ENCODE results near the gene RPLP2.
A peak's percentile ranks its signal among the peaks of the same experiment; 100 is the strongest.

The RPLP2 gene

GRCh38 chr11:847876-848275 is 38.1 kb downstream of the RPLP2 start:
- DNase-seq (ENCODE audit: low read depth, low spot score): no peak
- Histone ChIP-seq H3K27me3 (ENCODE audit: insufficient read depth, insufficient read length) (no peaks in the 10 kb centered on the region), H3K4me1 (ENCODE audit: insufficient read depth, insufficient read length) (peaks cover 48% of the 10 kb centered on the region), H3K4me3 (ENCODE audit: insufficient read length, low read depth) (no peak overlapping the region), H3K9ac (ENCODE audit: insufficient read length, low read depth) (no peak overlapping the region), H3K36me3 (ENCODE audit: insufficient read depth, insufficient read length, low read length) (peaks cover 16% of the 10 kb centered on the region), H3K9me3 (ENCODE audit: insufficient read depth, low read length) (no peaks in the 10 kb centered on the region)
- TF ChIP-seq YY1 (IDR thresholded peaks at IDR 0.05; ENCODE audit: insufficient read depth, insufficient read length) (no peak), ZNF274 (IDR thresholded peaks at IDR 0.05; ENCODE audit: low read depth, low read length) (no peak), SUZ12 (IDR thresholded peaks at IDR 0.05; ENCODE audit: extremely low read depth, insufficient read depth, insufficient read length) (no peak)

GRCh38 chr11:848380-848931 is 38.7 kb downstream of the RPLP2 start:
- no peak for DNase-seq (ENCODE audit: low read depth, low spot score)
- Histone ChIP-seq H3K9me3 (ENCODE audit: insufficient read depth, low read length) (no peaks in the 10 kb centered on the region), H3K36me3 (ENCODE audit: insufficient read depth, insufficient read length, low read length) (peaks cover 16% of the 10 kb centered on the region), H3K4me1 (ENCODE audit: insufficient read depth, insufficient read length) (peaks cover 51% of the 10 kb centered on the region), H3K4me3 (ENCODE audit: insufficient read length, low read depth) (no peak overlapping the region), H3K9ac (ENCODE audit: insufficient read length, low read depth) (peak overlapping the region; percentile 14), H3K27me3 (ENCODE audit: insufficient read depth, insufficient read length) (no peaks in the 10 kb centered on the region)
- TF ChIP-seq SUZ12 (IDR thresholded peaks at IDR 0.05; ENCODE audit: extremely low read depth, insufficient read depth, insufficient read length): no peak
- TF ChIP-seq ZNF274 (IDR thresholded peaks at IDR 0.05; ENCODE audit: low read depth, low read length): no peak
- no peak for TF ChIP-seq YY1 (IDR thresholded peaks at IDR 0.05; ENCODE audit: insufficient read depth, insufficient read length)

- no peaks in the 10 kb centered on the region for H3K9me3 ChIP-seq (ENCODE audit: insufficient read depth, low read length)
- H3K4me3 ChIP-seq (ENCODE audit: insufficient read length, low read depth): peak overlapping the region; percentile 75
- H3K36me3 ChIP-seq (ENCODE audit: insufficient read depth, insufficient read length, low read length): peaks cover 23% of the 10 kb centered on the region
- H3K9ac ChIP-seq (ENCODE audit: insufficient read length, low read depth): peak overlapping the region; percentile 14
- TF ChIP-seq ZNF274 (IDR thresholded peaks at IDR 0.05; ENCODE audit: low read depth, low read length) (no peak), SUZ12 (IDR thresholded peaks at IDR 0.05; ENCODE audit: extremely low read depth, insufficient read depth, insufficient read length) (no peak), YY1 (IDR thresholded peaks at IDR 0.05; ENCODE audit: insufficient read depth, insufficient read length) (no peak)
- H3K4me1 ChIP-seq (ENCODE audit: insufficient read depth, insufficient read length): peaks cover 56% of the 10 kb centered on the region
- H3K27me3 ChIP-seq (ENCODE audit: insufficient read depth, insufficient read length): no peaks in the 10 kb centered on the region
- DNase-seq (ENCODE audit: low read depth, low spot score): no peak
These were observed 39.5 kb downstream of the RPLP2 start for GRCh38 chr11:849104-849824.

- DNase-seq (ENCODE audit: low read depth, low spot score): no peak
- Histone ChIP-seq H3K9ac (ENCODE audit: insufficient read length, low read depth) (peak overlapping the region; percentile 80), H3K36me3 (ENCODE audit: insufficient read depth, insufficient read length, low read length) (peaks cover 28% of the 10 kb centered on the region), H3K27me3 (ENCODE audit: insufficient read depth, insufficient read length) (no peaks in the 10 kb centered on the region), H3K4me1 (ENCODE audit: insufficient read depth, insufficient read length) (peaks cover 59% of the 10 kb centered on the region), H3K4me3 (ENCODE audit: insufficient read length, low read depth) (peak overlapping the region; percentile 75), H3K9me3 (ENCODE audit: insufficient read depth, low read length) (no peaks in the 10 kb centered on the region)
- TF ChIP-seq SUZ12 (IDR thresholded peaks at IDR 0.05; ENCODE audit: extremely low read depth, insufficient read depth, insufficient read length) (no peak), YY1 (IDR thresholded peaks at IDR 0.05; ENCODE audit: insufficient read depth, insufficient read length) (no peak), ZNF274 (IDR thresholded peaks at IDR 0.05; ENCODE audit: low read depth, low read length) (no peak)
These were observed 40.4 kb downstream of the RPLP2 start for GRCh38 chr11:849951-850774.

- Histone ChIP-seq H3K4me1 (ENCODE audit: insufficient read depth, insufficient read length) (peaks cover 58% of the 10 kb centered on the region), H3K36me3 (ENCODE audit: insufficient read depth, insufficient read length, low read length) (peaks cover 37% of the 10 kb centered on the region), H3K4me3 (ENCODE audit: insufficient read length, low read depth) (peak overlapping the region; percentile 75), H3K27me3 (ENCODE audit: insufficient read depth, insufficient read length) (no peaks in the 10 kb centered on the region), H3K9ac (ENCODE audit: insufficient read length, low read depth) (peak overlapping the region; percentile 80), H3K9me3 (ENCODE audit: insufficient read depth, low read length) (no peaks in the 10 kb centered on the region)
- TF ChIP-seq SUZ12 (IDR thresholded peaks at IDR 0.05; ENCODE audit: extremely low read depth, insufficient read depth, insufficient read length) (no peak), YY1 (IDR thresholded peaks at IDR 0.05; ENCODE audit: insufficient read depth, insufficient read length) (no peak), ZNF274 (IDR thresholded peaks at IDR 0.05; ENCODE audit: low read depth, low read length) (no peak)
- DNase-seq (ENCODE audit: low read depth, low spot score): no peak
These were observed 41.3 kb downstream of the RPLP2 start for GRCh38 chr11:850775-851763.

- TF ChIP-seq YY1 (IDR thresholded peaks at IDR 0.05; ENCODE audit: insufficient read depth, insufficient read length): no peak
- no peak for TF ChIP-seq SUZ12 (IDR thresholded peaks at IDR 0.05; ENCODE audit: extremely low read depth, insufficient read depth, insufficient read length)
- no peak for TF ChIP-seq ZNF274 (IDR thresholded peaks at IDR 0.05; ENCODE audit: low read depth, low read length)
- H3K27me3 ChIP-seq (ENCODE audit: insufficient read depth, insufficient read length): no peaks in the 10 kb centered on the region
- no peak for DNase-seq (ENCODE audit: low read depth, low spot score)
- H3K4me3 ChIP-seq (ENCODE audit: insufficient read length, low read depth): no peak overlapping the region
- H3K4me1 ChIP-seq (ENCODE audit: insufficient read depth, insufficient read length): peaks cover 50% of the 10 kb centered on the region
- H3K36me3 ChIP-seq (ENCODE audit: insufficient read depth, insufficient read length, low read length): peaks cover 34% of the 10 kb centered on the region
- no peaks in the 10 kb centered on the region for H3K9me3 ChIP-seq (ENCODE audit: insufficient read depth, low read length)
- peak overlapping the region; percentile 64 for H3K9ac ChIP-seq (ENCODE audit: insufficient read length, low read depth)
These were observed 43.0 kb downstream of the RPLP2 start for GRCh38 chr11:852762-853161.

All from NT2/D1 (cell line).